ENCODE measurements around the gene BTBD18. TPM values are rescaled to one million over a fixed set of nuclear protein-coding genes. Genes with fewer than 3 reads are reported as not detected.

Gene BTBD18
- total RNA-seq, 2 experiments from 2014 or later = not detected

- no peak for DNase-seq
- Mint-ChIP-seq H3K27ac (no peak overlapping the region), H3K4me1 (peaks cover 19% of the 10 kb centered on the region), H3K27me3 (no peaks in the 10 kb centered on the region), H3K4me3 (no peak overlapping the region), H3K9me3 (ENCODE audit: low read depth) (no peaks in the 10 kb centered on the region), H3K36me3 (no peaks in the 10 kb centered on the region)
- no peak for ATAC-seq
- CTCF ChIA-PET = interaction anchor here (1.3 kb wide), 1 partner anchor 14 kb away, joined by 3 read pairs; no protein-coding TSS in a partner anchor
These were observed 34.8 kb upstream of the BTBD18 start for GRCh38 chr11:57786436-57786835.

- Mint-ChIP-seq H3K9me3 (ENCODE audit: low read depth) (no peaks in the 10 kb centered on the region), H3K4me1 (peaks cover 12% of the 10 kb centered on the region), H3K27me3 (no peaks in the 10 kb centered on the region), H3K36me3 (no peaks in the 10 kb centered on the region), H3K4me3 (no peak overlapping the region), H3K27ac (no peak overlapping the region)
- CTCF ChIA-PET = no interaction called here
- DNase-seq (no peak), ATAC-seq (no peak)
These were observed 33.5 kb upstream of the BTBD18 start for GRCh38 chr11:57785072-57785471.

- DNase-seq (no peak), ATAC-seq (no peak)
- CTCF ChIA-PET = no interaction called here
- Mint-ChIP-seq H3K4me3 (no peak overlapping the region), H3K4me1 (peaks cover 7% of the 10 kb centered on the region), H3K27me3 (no peaks in the 10 kb centered on the region), H3K27ac (no peak overlapping the region), H3K36me3 (peaks cover 1% of the 10 kb centered on the region), H3K9me3 (ENCODE audit: low read depth) (no peaks in the 10 kb centered on the region)
These were observed 29.9 kb upstream of the BTBD18 start for GRCh38 chr11:57781529-57781943.

GRCh38 chr11:57779276-57779675, 27.7 kb upstream of the BTBD18 start:
- no peak for DNase-seq
- Mint-ChIP-seq H3K27ac (no peak overlapping the region), H3K4me1 (peaks cover 12% of the 10 kb centered on the region), H3K27me3 (no peaks in the 10 kb centered on the region), H3K4me3 (no peak overlapping the region), H3K9me3 (ENCODE audit: low read depth) (no peaks in the 10 kb centered on the region), H3K36me3 (peaks cover 1% of the 10 kb centered on the region)
- no peak for ATAC-seq
- CTCF ChIA-PET = interaction anchor here (3.2 kb wide), 1 partner anchor 22 kb away, joined by 9 read pairs; no protein-coding TSS in a partner anchor

GRCh38 chr11:57778318-57779037, 26.9 kb upstream of the BTBD18 start:
- Mint-ChIP-seq H3K4me1 (peaks cover 16% of the 10 kb centered on the region), H3K36me3 (peaks cover 1% of the 10 kb centered on the region), H3K9me3 (ENCODE audit: low read depth) (no peaks in the 10 kb centered on the region), H3K27ac (no peak overlapping the region), H3K4me3 (no peak overlapping the region), H3K27me3 (no peaks in the 10 kb centered on the region)
- DNase-seq (no peak), ATAC-seq (no peak)
- CTCF ChIA-PET = interaction anchor here (0.9 to 3.2 kb wide), 2 partner anchors 21 to 22 kb away, joined by 3 to 9 read pairs; no protein-coding TSS in a partner anchor

- Mint-ChIP-seq H3K27me3 (no peaks in the 10 kb centered on the region), H3K4me3 (no peak overlapping the region), H3K27ac (no peak overlapping the region), H3K9me3 (ENCODE audit: low read depth) (no peaks in the 10 kb centered on the region), H3K4me1 (peaks cover 19% of the 10 kb centered on the region), H3K36me3 (peaks cover 1% of the 10 kb centered on the region)
- no peak for DNase-seq
- CTCF ChIA-PET = interaction anchor here (0.9 to 3.2 kb wide), 2 partner anchors 21 to 23 kb away, joined by 3 to 9 read pairs; no protein-coding TSS in a partner anchor
- no peak for ATAC-seq
These were observed 26.3 kb upstream of the BTBD18 start for GRCh38 chr11:57777969-57778317.

- H3K9me3 Mint-ChIP-seq (ENCODE audit: low read depth) = no peaks in the 10 kb centered on the region
- H3K4me3 Mint-ChIP-seq = no peak overlapping the region
- DNase-seq = no peak
- ATAC-seq = no peak
- peaks cover 1% of the 10 kb centered on the region for H3K36me3 Mint-ChIP-seq
- peaks cover 22% of the 10 kb centered on the region for H3K4me1 Mint-ChIP-seq
- no peaks in the 10 kb centered on the region for H3K27me3 Mint-ChIP-seq
- no peak overlapping the region for H3K27ac Mint-ChIP-seq
- CTCF ChIA-PET = no interaction called here
These were observed 25.1 kb upstream of the BTBD18 start for GRCh38 chr11:57776577-57777210.

- no peak overlapping the region for H3K27ac Mint-ChIP-seq
These were observed 24.5 kb upstream of the BTBD18 start for GRCh38 chr11:57776031-57776521.

GRCh38 chr11:57775491-57775890, 23.9 kb upstream of the BTBD18 start:
- no peak overlapping the region for H3K27ac Mint-ChIP-seq
- DNase-seq (no peak), ATAC-seq (no peak)
- CTCF ChIA-PET = no interaction called here
- no peak overlapping the region for H3K4me3 Mint-ChIP-seq
- no peaks in the 10 kb centered on the region for H3K9me3 Mint-ChIP-seq (ENCODE audit: low read depth)
- peaks cover 22% of the 10 kb centered on the region for H3K4me1 Mint-ChIP-seq
- no peaks in the 10 kb centered on the region for H3K27me3 Mint-ChIP-seq
- H3K36me3 Mint-ChIP-seq = peaks cover 1% of the 10 kb centered on the region

More at GRCh38 chr11:57776031-57776521, 24.5 kb upstream of the BTBD18 start:
- ATAC-seq (no peak), DNase-seq (no peak)
- Mint-ChIP-seq H3K9me3 (ENCODE audit: low read depth) (no peaks in the 10 kb centered on the region), H3K27me3 (no peaks in the 10 kb centered on the region), H3K36me3 (peaks cover 1% of the 10 kb centered on the region), H3K4me1 (peaks cover 22% of the 10 kb centered on the region), H3K4me3 (no peak overlapping the region)
- CTCF ChIA-PET = no interaction called here

GRCh38 chr11:57773026-57773598, 21.5 kb upstream of the BTBD18 start:
- H3K9me3 Mint-ChIP-seq (ENCODE audit: low read depth) = no peaks in the 10 kb centered on the region
- no peak for DNase-seq
- peaks cover 5% of the 10 kb centered on the region for H3K36me3 Mint-ChIP-seq
- no peak overlapping the region for H3K27ac Mint-ChIP-seq
- H3K4me3 Mint-ChIP-seq = no peak overlapping the region
- peaks cover 26% of the 10 kb centered on the region for H3K4me1 Mint-ChIP-seq
- H3K27me3 Mint-ChIP-seq = no peaks in the 10 kb centered on the region
- no peak for ATAC-seq
- CTCF ChIA-PET = no interaction called here

- DNase-seq = no peak
- Mint-ChIP-seq H3K4me1 (peaks cover 28% of the 10 kb centered on the region), H3K9me3 (ENCODE audit: low read depth) (no peaks in the 10 kb centered on the region), H3K27me3 (no peaks in the 10 kb centered on the region), H3K4me3 (no peak overlapping the region), H3K36me3 (peaks cover 6% of the 10 kb centered on the region), H3K27ac (no peak overlapping the region)
- CTCF ChIA-PET = no interaction called here
- ATAC-seq = no peak
These were observed 20.9 kb upstream of the BTBD18 start for GRCh38 chr11:57772562-57772961.

GRCh38 chr11:57771365-57771764, 19.7 kb upstream of the BTBD18 start:
- H3K4me1 Mint-ChIP-seq = peaks cover 28% of the 10 kb centered on the region
- CTCF ChIA-PET = interaction anchor here (1.2 kb wide), 1 partner anchor 29 kb away, joined by 4 read pairs; no protein-coding TSS in a partner anchor
- no peaks in the 10 kb centered on the region for H3K27me3 Mint-ChIP-seq

GRCh38 chr11:57770793-57771192, 19.2 kb upstream of the BTBD18 start:
- Mint-ChIP-seq H3K27ac (no peak overlapping the region), H3K36me3 (peaks cover 8% of the 10 kb centered on the region), H3K9me3 (ENCODE audit: low read depth) (no peaks in the 10 kb centered on the region), H3K4me3 (no peak overlapping the region), H3K4me1 (peaks cover 28% of the 10 kb centered on the region), H3K27me3 (no peaks in the 10 kb centered on the region)
- ATAC-seq (no peak), DNase-seq (no peak)
- CTCF ChIA-PET = interaction anchor here (0.8 kb wide), 2 partner anchors 9 to 30 kb away, joined by 3 to 4 read pairs; partner anchors contain the start of gene CTNND1

More at GRCh38 chr11:57771365-57771764, 19.7 kb upstream of the BTBD18 start:
- no peaks in the 10 kb centered on the region for H3K9me3 Mint-ChIP-seq (ENCODE audit: low read depth)
- DNase-seq (no peak), ATAC-seq (no peak)
- H3K36me3 Mint-ChIP-seq = peaks cover 8% of the 10 kb centered on the region
- H3K4me3 Mint-ChIP-seq = no peak overlapping the region
- no peak overlapping the region for H3K27ac Mint-ChIP-seq

Measured in activated CD8-positive, alpha-beta memory T cell treated with anti-CD3 and anti-CD28 coated beads, Interleukin-2, amount 10 ng/mL, durations not matched to agents 7 days and 5 days (primary cell).